Measurements from ENCODE around the gene GXYLT2.

GXYLT2 gene

GRCh38 chr3:72847751-72848702, 39.8 kb upstream of the GXYLT2 start, which contains the start of gene SHQ1:
Gene SHQ1, minus strand, starts transcription at chr3:72848445. Its CDS starts 105 bp downstream, at chr3:72848340.
- TF ChIP-seq POLR2AphosphoS5 (IDR thresholded peaks at IDR 0.05; ENCODE audit: low read depth, low read length), result peak; percentile 76
- peak; percentile 62 for TF ChIP-seq FOXP2 (optimal IDR thresholded peaks at IDR 0.05; ENCODE audit: borderline replicate concordance, extremely low read depth, extremely low read length, insufficient read depth)
- TF ChIP-seq TAF1 (IDR thresholded peaks at IDR 0.05; ENCODE audit: borderline replicate concordance, insufficient read depth, low read length), result no peak; the same call in 1 of the 2 replicates
- TF ChIP-seq REST (IDR thresholded peaks at IDR 0.05; ENCODE audit: insufficient read depth in 1 of 2, low read depth in 2 of 2, low read length in 2 of 2), result no peak
- TF ChIP-seq SIN3A (IDR thresholded peaks at IDR 0.05; ENCODE audit: borderline replicate concordance, insufficient read depth, low read length), result peak; percentile 95

GRCh38 chr3:72848703-72849081, 39.2 kb upstream of the GXYLT2 start:
- TF ChIP-seq SIN3A (IDR thresholded peaks at IDR 0.05; ENCODE audit: borderline replicate concordance, insufficient read depth, low read length) (no peak), REST (IDR thresholded peaks at IDR 0.05; ENCODE audit: insufficient read depth in 1 of 2, low read depth in 2 of 2, low read length in 2 of 2) (no peak), POLR2AphosphoS5 (IDR thresholded peaks at IDR 0.05; ENCODE audit: low read depth, low read length) (no peak), FOXP2 (optimal IDR thresholded peaks at IDR 0.05; ENCODE audit: borderline replicate concordance, extremely low read depth, extremely low read length, insufficient read depth) (no peak), TAF1 (IDR thresholded peaks at IDR 0.05; ENCODE audit: borderline replicate concordance, insufficient read depth, low read length) (no peak)

GRCh38 chr3:72855001-72855400, 32.8 kb upstream of the GXYLT2 start:
- TF ChIP-seq TAF1 (IDR thresholded peaks at IDR 0.05; ENCODE audit: borderline replicate concordance, insufficient read depth, low read length), result no peak
- TF ChIP-seq FOXP2 (optimal IDR thresholded peaks at IDR 0.05; ENCODE audit: borderline replicate concordance, extremely low read depth, extremely low read length, insufficient read depth), result no peak
- no peak for TF ChIP-seq REST (IDR thresholded peaks at IDR 0.05; ENCODE audit: insufficient read depth in 1 of 2, low read depth in 2 of 2, low read length in 2 of 2)
- no peak for TF ChIP-seq POLR2AphosphoS5 (IDR thresholded peaks at IDR 0.05; ENCODE audit: low read depth, low read length)
- no peak for TF ChIP-seq SIN3A (IDR thresholded peaks at IDR 0.05; ENCODE audit: borderline replicate concordance, insufficient read depth, low read length)

GRCh38 chr3:72860053-72860452, 27.8 kb upstream of the GXYLT2 start:
- no peak for TF ChIP-seq TAF1 (IDR thresholded peaks at IDR 0.05; ENCODE audit: borderline replicate concordance, insufficient read depth, low read length)
- TF ChIP-seq SIN3A (IDR thresholded peaks at IDR 0.05; ENCODE audit: borderline replicate concordance, insufficient read depth, low read length), result no peak
- no peak for TF ChIP-seq FOXP2 (optimal IDR thresholded peaks at IDR 0.05; ENCODE audit: borderline replicate concordance, extremely low read depth, extremely low read length, insufficient read depth)
- no peak for TF ChIP-seq POLR2AphosphoS5 (IDR thresholded peaks at IDR 0.05; ENCODE audit: low read depth, low read length)
- no peak for TF ChIP-seq REST (IDR thresholded peaks at IDR 0.05; ENCODE audit: insufficient read depth in 1 of 2, low read depth in 2 of 2, low read length in 2 of 2)
